ENCODE measurements around the gene SLC16A3.

Gene SLC16A3

GRCh38 chr17:82235056-82235774 lies 6.4 kb downstream of the SLC16A3 start:
- no peak for DNase-seq (ENCODE audit: low read depth)
- H3K4me3 ChIP-seq (ENCODE audit: low read length) = no peak overlapping the region
- no peak for TF ChIP-seq CTCF (conservative IDR thresholded peaks at IDR 0.05; ENCODE audit: low read length)

DNA sequence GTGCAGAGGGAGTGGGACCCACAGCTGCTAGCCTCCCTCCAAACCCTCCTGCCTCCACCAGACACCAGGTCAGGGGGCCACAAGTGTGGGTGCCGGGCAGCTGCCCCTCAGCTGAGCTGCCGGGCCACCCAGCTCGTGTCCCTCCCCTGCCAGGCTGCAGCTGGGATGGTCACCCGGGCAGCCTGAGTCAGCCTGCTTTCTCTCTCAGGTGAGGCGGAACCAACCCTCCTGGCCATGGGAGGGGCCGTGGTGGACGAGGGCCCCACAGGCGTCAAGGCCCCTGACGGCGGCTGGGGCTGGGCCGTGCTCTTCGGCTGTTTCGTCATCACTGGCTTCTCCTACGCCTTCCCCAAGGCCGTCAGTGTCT lies 6.9 kb downstream of the SLC16A3 start:
- no peak for TF ChIP-seq CTCF (conservative IDR thresholded peaks at IDR 0.05; ENCODE audit: low read length)
- no peak overlapping the region for H3K4me3 ChIP-seq (ENCODE audit: low read length)
- no peak for DNase-seq (ENCODE audit: low read depth)

- H3K4me3 ChIP-seq (ENCODE audit: low read length) = no peak overlapping the region
- TF ChIP-seq CTCF (conservative IDR thresholded peaks at IDR 0.05; ENCODE audit: low read length) = peak; percentile 63
- no peak for DNase-seq (ENCODE audit: low read depth)
Measured at GRCh38 chr17:82236142-82236971, 7.5 kb downstream of the SLC16A3 start.

DNA sequence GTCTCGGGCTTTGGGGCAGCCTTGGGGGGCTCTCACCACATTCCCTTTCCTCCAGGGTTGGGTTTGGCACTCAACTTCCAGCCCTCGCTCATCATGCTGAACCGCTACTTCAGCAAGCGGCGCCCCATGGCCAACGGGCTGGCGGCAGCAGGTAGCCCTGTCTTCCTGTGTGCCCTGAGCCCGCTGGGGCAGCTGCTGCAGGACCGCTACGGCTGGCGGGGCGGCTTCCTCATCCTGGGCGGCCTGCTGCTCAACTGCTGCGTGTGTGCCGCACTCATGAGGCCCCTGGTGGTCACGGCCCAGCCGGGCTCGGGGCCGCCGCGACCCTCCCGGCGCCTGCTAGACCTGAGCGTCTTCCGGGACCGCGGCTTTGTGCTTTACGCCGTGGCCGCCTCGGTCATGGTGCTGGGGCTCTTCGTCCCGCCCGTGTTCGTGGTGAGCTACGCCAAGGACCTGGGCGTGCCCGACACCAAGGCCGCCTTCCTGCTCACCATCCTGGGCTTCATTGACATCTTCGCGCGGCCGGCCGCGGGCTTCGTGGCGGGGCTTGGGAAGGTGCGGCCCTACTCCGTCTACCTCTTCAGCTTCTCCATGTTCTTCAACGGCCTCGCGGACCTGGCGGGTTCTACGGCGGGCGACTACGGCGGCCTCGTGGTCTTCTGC lies 8.4 kb downstream of the SLC16A3 start:
- H3K4me3 ChIP-seq (ENCODE audit: low read length) = no peak overlapping the region
- DNase-seq (ENCODE audit: low read depth) = no peak
- no peak for TF ChIP-seq CTCF (conservative IDR thresholded peaks at IDR 0.05; ENCODE audit: low read length)

DNA sequence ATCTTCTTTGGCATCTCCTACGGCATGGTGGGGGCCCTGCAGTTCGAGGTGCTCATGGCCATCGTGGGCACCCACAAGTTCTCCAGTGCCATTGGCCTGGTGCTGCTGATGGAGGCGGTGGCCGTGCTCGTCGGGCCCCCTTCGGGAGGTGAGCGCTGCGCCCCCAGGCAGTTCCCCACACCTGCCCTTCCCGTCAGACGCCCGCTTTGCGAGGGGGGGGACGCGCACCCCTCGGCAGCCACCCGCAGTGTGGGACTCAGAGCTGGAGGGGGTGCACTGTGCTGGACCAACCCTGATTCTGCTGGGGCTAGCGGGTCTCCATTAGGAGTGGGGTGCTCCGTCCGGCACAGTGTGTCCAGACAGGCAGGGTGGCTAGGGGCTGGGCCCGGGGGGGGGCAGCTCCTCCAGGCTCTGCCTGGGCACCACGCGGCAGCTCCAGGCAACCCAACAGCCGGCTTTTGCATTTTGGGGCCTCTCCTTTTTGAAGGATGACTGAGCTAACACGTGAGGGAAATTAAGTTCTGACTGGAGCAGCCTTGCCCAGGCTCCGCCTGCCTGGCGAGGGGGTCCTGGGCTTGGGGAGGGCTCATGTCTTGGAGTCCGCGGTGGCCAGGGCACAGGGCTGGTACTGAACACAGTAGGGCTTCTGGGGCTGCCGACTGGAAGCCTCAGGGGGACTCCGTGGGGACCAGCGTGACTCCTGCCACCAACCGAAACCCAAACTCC lies 9.1 kb downstream of the SLC16A3 start:
- TF ChIP-seq CTCF (conservative IDR thresholded peaks at IDR 0.05; ENCODE audit: low read length) = no peak
- no peak for DNase-seq (ENCODE audit: low read depth)
- no peak overlapping the region for H3K4me3 ChIP-seq (ENCODE audit: low read length)

GRCh38 chr17:82238472-82239201 lies 9.8 kb downstream of the SLC16A3 start:
- no peak for TF ChIP-seq CTCF (conservative IDR thresholded peaks at IDR 0.05; ENCODE audit: low read length)
- DNase-seq (ENCODE audit: low read depth) = peak; percentile 77
- H3K4me3 ChIP-seq (ENCODE audit: low read length) = no peak overlapping the region

Data from AG10803 (cell line).